Measurements from ENCODE around the gene RPS21.

Gene RPS21

DNA sequence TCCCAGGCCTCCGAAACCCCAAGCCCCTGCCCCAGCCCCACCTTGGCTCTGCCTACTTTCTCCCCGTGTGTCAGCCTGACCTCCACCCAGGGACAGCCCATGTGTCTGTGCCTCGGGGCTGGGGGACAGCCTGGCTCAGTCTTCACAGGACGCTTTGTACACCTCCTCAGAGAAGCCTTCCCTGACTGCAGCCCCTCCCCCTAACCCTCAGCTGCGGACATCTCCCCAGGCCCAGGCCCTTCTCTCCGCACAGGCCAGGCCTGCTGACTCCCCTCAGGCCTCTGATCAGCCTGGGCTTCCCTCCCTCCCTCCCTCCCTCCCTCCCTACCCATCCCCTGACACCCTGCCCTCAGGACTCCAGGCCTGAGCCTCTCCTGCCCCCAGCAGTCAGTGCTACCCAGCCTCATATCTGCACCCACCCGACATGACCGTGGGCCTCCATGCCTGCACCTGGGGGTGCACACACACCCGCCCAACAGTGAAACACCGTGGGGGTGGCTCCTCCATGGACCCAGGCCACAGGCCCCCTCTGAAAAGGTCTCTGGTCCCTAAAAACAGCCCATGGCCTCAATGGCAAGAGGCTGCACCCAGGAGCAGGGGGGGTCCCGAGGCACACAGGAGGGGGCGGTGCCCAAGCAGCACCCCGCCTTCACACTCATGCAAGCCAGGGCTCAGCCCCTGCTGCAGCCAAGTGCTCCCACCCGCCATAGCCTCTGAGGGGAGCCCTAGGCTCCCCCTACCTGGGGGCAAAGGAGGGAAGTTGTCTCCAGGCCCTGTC is 32.7 kb upstream of the RPS21 start:
- no peak for DNase-seq

DNA sequence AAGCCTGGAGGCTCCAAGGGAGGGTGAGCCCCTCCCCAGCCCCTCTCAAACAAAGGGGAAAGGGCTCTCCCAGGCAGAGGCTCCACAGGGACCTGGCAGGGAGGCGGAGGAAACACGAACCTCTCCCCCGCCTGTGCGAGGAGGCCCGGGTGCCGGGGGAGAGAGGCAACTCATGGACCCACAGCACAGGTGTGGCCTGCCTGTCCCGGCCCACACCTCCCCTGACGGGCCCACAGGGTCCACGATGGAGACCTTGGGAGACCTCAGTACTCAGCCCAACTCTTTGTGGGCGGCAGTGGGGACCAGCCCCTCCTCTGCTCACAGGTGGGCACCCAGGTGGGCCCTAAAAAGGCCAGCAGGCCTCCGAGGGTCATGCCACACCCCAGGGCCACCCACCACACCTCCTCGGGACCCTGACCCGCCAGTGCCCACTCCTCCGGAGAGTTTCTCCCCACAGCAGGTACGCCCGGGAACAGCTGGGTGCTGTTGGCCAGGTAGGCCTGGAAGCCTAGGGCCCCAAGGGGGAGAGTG is 32.0 kb upstream of the RPS21 start:
- DNase-seq = no peak

DNA sequence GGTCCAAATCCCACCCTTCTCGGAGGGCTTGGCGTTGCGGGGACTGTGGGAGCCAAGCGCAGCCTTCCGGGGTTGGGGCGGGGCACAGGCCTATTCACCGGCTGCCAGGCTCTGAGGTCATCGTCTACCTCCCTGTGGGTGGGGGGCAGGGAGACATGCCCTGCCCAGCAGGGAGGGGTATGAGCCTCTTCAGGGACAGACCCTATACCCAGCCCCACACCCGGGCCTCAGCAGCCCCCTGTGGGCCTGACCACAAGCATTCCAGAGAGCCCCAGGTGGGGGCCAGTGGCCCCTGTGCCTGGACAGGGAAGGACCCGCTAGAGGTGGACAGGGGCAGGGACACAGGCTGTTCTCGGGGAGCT is 31.4 kb upstream of the RPS21 start:
- no peak for DNase-seq

DNA sequence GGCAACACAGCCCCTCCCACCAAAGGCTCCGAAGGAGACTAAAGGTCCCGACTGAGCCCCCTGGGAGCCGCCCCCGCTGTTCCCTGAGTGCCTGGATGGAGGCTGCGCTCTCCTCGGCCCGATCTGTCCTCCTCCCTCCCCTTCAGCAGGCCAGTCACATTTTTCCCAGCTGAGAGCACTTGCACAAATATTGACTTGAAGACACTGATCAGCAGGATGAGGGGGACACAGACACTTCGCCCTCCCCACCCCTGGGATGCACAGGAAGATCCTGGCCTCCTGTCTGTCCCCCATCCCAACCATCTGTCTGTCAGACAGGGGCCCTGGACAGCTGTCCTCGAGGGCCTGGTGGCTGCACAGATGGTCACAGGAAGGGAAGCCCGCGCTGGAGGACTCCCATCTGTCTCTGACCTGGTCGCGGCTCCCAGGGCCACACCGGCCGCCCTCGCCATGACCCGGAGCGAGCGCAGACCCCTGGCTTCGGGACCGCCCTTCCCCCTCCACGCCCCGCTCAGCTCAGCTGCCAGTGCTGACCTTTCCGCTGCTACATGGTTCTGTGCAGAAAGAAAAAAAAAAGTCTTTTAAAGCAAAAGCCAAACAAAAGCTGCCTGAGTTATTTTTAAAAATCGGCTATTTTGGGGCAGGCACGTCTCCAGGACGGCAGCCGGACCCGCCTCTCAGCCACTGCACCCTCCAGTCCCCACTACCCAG is 30.9 kb upstream of the RPS21 start:
- no peak for DNase-seq

DNA sequence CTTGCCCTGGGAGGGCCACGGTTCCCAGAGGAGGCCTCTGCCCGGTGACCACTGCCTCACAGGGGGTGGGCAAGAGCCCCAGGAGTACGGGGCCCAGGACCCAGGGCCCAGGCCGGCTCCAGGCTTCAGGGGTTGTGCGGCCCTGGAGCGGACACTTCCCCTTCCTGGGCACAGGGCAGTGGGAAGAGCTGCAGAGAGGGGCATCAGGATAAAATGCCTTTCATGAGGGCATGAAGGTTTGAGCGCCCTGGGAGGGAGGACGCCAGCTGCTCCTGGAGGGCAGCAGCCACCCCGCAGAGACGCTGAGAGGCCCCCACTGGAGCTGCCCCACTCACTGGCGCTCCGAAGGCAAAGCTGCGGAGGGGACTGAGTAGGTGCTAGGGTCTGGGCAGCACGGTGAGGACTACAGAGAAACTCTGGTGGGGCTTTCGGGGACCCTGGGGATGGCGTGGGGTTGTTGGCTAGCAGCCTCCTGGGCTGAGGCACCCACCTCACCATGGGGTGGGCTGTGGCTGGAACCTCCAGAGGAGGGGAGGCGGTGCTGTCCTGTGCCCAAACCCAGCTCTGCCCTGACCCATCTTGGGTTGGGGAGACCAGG is 30.2 kb upstream of the RPS21 start:
- DNase-seq = no peak

DNA sequence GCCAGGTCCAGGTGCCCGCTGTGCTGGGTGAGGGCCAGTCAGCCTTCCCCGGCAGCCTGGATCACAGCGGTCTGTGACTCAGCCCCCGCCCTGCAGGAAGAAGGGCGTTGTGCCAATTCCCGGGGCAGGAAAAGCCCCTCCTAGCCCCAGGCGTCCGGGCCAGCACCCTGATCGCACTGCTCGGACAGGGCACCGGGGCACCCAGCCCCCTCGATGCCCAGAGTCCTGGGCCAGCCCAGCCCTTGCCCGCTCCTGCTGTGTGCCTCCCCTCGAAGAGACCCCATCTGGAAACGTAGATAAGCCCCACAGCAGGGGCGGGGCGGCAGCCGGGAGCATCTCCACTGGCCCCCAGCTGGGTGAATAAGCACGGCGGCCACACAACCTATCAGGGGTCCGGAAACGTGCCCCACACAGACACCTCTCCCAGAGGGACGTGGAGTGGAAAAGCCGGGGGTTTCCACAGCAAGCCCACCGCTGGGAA is 29.7 kb upstream of the RPS21 start:
- no peak for DNase-seq

DNA sequence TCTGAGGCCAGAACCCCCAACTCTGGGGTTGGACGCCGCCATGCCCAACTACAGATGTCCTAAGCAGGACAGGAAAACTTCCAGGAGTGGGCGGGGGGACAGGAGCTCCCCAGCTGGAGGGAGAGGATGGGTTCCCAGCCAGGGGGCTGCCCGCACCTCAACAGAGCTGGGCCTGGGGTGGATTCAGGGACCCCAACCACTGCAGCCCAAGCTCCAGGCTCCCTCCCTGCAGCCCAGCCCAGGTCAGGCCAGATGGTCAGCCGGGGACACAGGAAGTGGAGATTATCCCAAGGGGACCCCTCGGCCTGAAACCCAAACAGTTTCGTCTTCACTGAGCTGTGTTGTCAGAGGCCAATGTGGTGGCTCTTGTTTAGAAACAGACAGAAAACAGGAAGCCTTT is 29.2 kb upstream of the RPS21 start:
- no peak for DNase-seq

DNA sequence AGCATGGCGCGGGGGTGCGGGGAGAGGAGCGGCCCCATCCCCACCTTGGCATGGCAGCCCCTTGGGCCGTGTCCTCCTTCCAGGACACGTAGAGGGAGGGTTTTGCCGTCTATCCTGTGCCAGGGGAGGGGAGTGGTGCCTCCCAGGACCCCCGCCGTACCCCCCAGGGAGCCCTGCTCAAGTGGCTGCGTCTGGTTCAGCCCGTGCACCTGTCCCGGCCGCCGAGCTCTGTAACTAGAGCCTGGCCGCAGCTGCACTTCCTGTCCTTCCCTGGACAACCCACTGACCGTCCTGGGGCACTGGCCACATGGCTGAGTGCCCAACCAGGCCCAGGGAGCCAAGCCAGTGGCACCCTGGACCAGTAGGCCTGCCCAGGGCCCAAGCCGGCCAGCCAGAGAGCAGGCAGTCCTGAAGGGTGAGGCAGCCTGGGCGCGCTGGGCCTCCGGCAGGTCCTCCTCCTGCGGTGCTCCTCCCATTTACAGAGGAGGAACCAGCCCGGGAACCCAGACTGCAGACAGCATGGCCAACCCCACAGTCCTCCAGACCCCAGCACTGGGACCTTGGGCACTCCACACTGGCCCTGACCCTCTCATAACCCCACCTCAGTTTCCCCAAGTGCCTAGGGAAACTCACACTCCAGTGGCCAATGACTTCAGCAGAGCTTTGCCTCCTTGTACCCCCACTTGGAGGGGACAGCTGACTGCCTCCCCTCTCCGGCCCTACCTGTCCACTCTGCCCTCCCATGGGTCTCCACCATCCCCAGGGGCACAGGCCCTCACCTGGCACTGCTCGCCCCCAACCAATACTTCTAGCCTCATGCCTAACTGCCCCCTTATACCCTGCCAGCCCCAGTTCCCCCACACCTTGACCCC is 28.5 kb upstream of the RPS21 start:
- no peak for DNase-seq

DNA sequence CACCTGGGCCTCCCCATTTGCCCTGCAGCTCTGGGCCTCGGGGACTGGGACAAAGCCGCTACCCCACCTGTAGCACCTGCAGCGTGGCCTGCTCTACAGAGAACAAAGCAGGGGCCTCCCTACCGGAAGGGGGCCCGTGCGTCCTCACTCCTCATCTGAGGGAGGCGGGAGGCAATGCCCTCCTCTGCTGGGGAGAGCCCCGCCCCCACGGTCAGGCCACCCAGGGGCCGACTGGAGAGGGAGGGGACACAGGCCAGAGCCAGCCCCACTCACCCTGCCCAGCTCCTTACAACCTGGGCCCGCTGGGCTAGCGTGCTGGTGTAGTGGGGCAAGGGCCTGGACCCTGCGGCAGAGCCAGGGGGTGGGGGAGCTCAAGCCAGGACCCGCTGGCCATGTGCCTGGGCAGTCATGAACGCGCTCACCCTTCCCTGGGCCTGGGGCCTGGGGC is 27.8 kb upstream of the RPS21 start:
- DNase-seq = no peak

DNA sequence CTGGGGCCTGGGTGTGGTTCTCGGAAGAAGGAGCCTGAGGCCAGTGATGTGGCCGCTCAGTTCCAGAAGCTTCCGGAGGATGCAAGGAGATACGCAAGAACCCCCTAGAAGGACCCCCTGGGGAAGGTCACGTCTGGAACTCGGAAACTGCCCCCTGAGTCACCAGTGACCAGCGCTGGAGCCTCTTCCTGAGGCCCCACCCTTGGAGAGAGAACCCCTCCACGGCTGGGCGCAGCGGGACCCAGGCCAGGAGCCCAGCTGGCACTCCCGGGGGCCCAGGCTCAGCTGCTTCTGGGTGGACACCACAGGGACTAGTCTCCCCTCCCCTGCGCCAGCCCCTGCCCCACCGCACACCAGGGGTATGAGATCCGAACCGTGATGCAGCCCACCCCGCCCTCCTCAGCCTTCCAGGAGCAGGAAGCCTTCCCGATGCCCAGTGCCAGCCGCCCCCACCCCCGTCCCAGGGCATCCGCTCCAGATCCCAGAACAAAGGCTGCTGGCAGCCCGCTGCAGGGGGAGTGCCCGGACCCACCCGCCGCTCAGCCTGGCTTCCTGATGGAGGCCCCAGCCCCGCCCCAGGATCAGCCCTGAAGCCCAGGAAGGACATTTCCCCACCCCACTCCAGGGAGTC is 27.3 kb upstream of the RPS21 start:
- DNase-seq = no peak

DNA sequence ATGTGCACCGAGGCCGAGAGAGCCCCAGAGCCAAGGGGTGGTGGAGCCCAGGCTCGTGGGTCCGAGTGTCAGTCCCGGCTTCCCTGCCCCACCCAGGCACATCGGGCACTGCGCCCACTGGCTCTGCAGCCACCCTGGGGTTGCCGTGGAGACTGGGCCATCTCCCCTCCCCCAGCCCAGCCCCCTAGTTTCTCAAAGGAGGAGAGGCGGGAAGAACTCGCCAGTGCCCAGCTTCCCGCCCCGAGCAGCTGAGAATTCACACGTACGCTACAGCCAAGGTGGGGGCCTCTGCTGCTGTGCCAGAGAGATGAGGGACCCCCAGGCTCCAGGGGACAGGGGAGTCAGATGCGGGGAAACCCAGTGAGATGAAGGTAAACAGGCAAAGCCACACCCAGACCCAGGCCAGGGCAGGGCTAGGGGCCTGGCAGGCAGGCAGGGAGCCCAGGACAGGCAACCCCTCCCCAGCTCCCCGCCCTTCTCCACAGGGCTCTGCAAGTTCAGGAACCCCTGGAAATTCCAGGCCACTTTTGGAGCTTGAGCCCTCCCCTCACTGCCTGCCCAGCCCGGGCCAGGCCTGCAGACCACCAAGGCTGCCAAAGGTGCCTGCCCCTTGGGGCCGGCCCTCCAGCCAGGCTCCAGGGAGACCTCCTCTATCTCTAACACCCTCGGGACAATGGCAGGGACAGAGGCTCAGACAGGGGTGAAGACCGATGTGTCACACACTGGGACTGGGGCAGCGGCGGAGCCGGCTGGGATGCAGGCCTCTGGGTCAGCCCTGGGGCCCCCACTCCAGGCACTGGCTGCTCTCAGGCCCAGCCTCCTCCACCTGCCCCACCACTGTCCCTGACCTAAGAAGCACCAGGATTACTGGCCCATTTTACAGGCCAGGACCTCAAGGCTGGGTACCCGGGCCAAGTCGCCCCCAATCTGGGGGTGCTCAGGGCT is 25.8 kb upstream of the RPS21 start:
- no peak for DNase-seq

DNA sequence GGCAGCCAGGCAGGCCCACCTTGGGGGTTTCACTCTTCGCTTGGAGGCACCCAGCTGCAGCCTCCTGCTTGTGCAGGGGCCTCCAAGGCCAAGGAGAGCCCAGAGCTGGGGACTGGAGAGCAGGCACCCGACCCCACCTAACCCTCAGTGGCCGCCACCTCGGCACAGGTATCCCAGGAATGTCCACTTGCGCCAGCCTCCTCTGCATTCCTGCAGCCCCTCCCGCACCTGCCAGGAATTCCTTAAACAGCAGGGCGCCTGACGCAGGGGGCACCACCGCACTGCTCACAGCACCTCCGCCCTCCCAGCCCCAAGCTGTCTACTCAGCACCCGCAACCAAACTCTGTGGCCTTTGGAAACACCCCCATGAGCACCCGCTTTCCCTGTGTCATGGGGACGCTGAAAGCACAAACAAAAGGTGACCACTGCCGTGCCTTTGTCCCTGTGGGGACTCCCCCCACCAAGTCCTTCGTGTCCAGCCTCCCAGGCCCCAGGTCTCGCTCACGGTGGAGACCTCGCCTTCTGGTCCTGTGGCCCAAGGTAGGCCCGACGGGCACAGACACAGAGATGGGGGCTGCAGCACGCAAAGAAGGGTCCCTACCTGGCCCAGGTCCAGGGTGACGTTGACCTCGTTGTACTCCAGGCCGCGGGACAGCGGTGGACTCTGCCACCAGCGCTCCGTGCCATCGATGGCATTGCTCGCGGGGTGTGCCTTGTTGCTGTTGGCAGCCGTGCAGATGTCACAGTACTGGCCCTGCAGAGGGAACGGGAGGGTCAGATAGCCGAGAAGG is 24.9 kb upstream of the RPS21 start:
- no peak for DNase-seq

DNA sequence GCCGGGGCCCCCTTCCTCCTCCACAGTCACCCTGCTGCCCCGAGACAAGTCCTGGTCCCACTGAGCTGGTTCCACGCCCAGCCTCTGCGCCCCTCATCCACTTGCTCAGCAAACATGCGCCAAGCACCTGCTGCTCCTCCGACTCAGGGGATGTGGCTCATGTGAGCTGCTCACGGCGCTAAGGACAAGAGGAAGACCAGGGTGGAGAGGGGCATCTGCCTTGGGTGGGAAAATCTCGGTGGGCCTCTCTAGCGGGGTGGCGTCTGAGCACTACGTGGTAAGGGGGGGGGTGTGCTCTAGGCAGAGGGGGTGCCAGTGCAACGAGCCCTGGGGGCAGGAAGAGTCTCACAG is 24.3 kb upstream of the RPS21 start:
- no peak for DNase-seq

DNA sequence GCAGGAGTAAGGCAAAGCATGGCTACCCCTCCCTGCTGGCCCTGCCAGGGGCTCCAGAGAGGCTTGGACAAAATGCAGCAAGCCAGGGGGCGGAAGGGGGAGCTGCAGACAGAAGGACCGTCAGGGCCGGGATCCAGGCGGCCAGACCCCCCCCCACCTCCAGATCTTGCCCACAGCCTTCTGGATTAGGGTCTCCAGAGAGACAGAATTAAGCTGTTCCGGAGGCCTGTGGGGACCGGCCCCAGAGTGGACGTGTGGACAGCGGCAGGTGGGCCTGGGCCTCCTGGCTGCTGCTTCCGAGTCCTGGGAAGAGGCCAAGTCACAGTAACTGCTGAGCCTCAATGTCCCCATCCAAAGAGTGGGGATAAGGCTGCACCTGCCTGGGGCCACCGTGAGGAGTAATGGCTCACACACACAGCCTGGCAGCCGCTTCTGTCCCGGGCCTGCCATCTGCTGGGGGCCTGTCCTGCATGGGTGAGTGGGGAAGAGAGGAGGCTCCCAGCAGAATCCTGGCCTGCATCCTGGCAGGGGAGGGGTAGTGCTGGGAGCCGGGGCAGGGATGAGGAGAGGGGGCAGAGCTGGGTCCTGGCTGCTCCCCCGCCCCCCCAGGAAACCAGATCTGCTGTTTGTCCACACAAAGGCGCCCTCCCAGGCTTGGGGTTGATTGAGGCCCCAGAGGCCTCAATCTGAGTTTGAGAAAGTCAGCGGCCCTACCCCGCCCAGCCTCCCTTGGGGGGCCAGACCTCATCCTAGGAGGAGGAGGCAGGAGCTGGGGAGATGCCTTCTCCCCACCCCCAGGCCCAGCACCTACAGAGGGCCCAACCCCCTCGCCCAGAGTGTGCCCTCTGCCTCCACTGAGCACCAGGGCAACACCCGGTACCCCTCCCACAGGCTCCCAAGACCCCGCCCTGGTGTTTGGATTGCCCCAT is 23.6 kb upstream of the RPS21 start:
- no peak for DNase-seq

DNA sequence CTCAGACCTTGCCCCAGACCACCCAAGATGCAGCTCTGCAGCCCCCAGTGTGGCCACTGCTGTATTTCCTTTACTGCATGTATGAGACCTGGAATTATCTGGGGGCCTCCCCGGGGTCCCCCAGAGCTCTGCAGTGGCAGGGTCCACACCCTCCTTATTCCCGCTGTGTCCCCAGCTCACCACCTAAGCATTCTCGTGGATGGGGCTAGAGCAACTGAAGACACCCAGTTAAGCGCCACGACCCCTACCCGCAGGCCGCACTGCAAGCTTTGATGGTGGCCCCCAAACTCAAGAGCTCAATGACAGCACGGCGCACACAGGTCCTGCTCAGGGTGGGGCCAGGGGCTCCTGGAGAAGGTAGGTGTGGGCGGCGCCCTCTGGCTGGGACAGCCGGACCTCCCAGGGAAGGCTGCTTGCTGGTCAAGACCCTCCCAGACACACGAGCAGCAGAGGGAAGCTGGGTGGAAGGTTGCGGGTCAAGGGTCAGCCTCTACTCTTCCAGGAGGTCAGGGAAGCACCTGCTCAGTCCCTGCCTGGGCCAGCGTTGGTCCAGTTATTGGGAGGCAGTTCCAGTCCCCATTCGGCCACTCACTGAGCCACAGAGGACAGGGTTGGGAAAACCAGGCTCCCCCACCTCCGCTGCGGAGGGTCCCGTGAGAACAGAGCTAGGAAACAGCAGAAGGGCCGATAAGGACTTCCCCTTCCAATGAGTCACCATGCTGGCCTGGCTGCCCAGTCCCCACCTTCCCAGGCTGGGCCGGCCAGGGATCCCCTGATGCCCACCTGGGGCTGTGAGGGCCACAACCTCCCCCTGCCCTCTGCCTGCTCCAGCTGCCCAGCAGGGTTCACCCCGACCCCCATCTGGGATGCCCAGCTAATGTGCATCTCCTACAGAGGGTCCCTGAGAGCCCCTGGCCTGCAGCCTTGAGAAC is 22.7 kb upstream of the RPS21 start:
- no peak for DNase-seq

DNA sequence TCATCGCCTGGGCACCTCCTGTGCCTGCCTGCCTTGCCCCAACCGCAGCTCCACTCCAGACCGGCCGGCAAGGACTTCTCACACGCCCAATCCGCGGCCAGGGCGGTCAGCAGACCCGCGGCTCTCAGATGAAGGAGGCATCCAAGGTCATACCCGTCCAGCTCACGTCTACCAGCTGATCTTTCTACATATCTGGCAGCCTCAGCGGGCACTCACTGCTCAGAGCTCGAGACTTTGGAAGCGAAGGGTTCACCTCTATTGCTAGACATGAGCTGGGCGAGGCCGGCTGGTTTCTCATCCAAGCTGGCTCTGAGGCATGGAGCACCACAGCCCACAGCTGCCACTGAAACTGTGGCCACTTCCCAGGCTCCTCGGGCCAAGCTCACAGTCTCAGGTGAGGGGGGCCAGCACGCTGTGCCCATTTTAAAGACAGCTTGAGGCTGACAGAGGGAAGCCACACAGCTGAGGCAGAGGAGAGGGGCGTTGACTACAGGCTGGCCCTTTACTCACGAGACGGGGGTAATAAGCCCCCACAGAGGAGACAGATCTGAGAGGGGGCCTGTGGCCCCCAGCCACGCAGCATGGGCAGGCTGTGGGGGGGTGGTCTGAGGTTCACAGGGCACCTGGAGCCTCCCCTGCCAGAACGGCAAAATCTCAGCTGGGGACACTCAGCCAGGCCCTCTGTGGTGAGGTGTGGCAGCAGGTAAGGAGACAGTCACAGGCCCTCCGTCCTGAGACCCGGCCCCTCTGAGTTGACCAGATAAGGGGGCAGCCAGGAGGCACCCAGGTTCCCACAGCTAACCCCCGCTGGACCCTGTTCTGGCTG is 21.8 kb upstream of the RPS21 start:
- no peak for DNase-seq

DNA sequence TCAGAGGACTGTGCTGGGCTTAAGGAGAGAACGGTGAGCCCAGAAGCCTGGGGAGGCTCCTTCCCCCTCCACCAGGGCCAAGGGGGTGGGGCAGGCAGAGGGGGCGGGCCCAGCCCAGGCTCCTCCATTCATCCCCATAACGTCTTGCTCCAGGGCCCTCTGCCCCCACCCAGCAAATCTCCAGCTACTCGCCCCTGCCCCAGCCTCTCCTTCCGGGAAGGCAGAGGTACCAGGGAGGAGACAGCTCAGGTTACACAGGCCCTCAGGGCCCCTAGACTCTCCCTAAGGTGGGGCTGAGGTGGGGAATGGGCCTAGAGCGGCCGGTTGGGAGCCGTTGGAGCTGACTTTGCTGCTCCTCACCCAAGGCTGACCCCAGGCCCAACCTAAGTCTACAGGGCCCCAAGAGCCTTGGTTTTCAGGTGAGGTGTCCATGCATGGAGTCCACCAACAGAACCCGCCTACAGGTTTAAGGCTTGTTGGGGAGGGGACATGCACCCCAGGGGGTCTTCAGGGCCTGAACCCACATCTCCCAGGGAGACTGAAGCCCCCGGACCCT is 21.0 kb upstream of the RPS21 start:
- DNase-seq = no peak

Measured in activated CD4-positive, alpha-beta T cell treated with anti-CD3 and anti-CD28 coated beads, Interleukin-2, amount 50 U/mL, for 1 hour (primary cell).